ENCODE data around the gene LAPTM5.

- TF ChIP-seq POLR2A (IDR thresholded peaks at IDR 0.05) (no peak), CTCF (IDR thresholded peaks at IDR 0.05) (no peak)
Observed at GRCh38 chr1:30740251-30741238, 17.0 kb downstream of the LAPTM5 start.
